ENCODE results near the gene HOXB2. TPM values are rescaled to one million over a fixed set of nuclear protein-coding genes. Genes with fewer than 3 reads are reported as not detected.

HOXB2 gene
- total and polyA plus RNA-seq, 9 of the 15 experiments (the other 6 are each of a cell fraction or from before 2014, with no cell fraction given) = 2.1 to 97.7 (median 21.2) TPM

DNA sequence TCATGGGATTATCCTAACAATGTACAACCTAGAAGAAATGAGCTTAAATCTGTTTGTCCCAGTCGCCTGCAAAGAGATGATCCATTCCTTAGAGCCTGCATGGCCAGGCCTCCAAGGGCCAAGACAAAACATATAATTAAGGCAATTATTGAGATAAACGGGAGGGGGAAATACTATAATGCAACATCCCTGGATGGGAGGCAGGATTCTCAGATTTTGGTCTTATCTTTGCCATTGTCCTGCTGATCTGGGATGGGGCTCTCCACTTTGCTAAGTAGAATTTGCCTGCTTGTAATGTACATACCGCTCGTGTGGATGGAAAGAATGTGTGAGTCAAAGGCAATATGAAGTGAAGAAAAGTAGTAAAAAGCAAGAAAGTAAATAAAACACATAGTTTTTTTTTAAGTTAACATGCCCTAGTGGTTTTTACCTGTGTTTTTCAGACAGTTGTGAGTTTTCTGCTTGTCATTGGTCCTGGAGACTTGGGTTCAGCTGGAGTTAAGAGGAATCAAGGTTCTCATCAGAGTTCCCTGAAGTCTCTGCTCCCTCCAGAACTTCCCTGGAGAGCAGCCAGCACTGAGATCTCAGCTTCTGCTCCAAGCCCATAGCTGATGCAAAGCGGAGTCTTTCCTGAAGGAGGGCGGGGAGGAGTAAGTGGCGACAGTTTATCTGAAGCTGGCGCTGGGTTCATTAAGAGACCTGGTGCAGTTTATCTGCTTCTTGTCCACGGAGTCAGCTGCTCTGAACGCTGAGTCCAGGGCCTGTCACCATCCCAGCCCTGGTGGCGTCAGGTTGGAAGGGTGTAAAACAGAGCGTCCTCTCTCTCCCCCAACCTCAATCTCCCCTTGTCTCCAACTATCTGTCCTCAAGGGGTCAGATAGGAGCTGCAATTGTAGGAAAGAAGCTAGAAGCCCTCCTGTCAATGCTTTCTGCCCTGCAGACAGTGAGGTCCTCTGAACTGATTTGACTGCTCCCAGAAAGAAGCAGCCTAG is 44.2 kb downstream of the HOXB2 start (continued):
- TF ChIP-seq, protein P1, sequence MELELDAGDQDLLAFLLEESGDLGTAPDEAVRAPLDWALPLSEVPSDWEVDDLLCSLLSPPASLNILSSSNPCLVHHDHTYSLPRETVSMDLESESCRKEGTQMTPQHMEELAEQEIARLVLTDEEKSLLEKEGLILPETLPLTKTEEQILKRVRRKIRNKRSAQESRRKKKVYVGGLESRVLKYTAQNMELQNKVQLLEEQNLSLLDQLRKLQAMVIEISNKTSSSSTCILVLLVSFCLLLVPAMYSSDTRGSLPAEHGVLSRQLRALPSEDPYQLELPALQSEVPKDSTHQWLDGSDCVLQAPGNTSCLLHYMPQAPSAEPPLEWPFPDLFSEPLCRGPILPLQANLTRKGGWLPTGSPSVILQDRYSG (tag; conservative IDR thresholded peaks at IDR 0.05; ENCODE audit: low read depth) = no peak
- TF ChIP-seq GTF2A2 (tag; IDR thresholded peaks at IDR 0.05) (no peak), KAT7 (CRISPR knock-in tag; IDR thresholded peaks at IDR 0.05; ENCODE audit: borderline replicate concordance) (no peak), RFX5 (IDR thresholded peaks at IDR 0.05; ENCODE audit: low read depth, low read length) (no peak), ZBTB9 (CRISPR knock-in tag; IDR thresholded peaks at IDR 0.05) (no peak), SNIP1 (IDR thresholded peaks at IDR 0.05; ENCODE audit: low read depth) (no peak), CBX2 (IDR thresholded peaks at IDR 0.05; ENCODE audit: insufficient read depth, low read length, poor library complexity, severe bottlenecking) (no peak), KLF6 (CRISPR knock-in tag; IDR thresholded peaks at IDR 0.05; ENCODE audit: borderline replicate concordance) (no peak), ZKSCAN1 (IDR thresholded peaks at IDR 0.05; ENCODE audit: low read depth, low read length) (no peak), NR3C1 (CRISPR knock-in tag; IDR thresholded peaks at IDR 0.05) (no peak), ZNF445 (CRISPR knock-in tag; IDR thresholded peaks at IDR 0.05; ENCODE audit: low read depth) (no peak)
- TF ChIP-seq, protein P2, sequence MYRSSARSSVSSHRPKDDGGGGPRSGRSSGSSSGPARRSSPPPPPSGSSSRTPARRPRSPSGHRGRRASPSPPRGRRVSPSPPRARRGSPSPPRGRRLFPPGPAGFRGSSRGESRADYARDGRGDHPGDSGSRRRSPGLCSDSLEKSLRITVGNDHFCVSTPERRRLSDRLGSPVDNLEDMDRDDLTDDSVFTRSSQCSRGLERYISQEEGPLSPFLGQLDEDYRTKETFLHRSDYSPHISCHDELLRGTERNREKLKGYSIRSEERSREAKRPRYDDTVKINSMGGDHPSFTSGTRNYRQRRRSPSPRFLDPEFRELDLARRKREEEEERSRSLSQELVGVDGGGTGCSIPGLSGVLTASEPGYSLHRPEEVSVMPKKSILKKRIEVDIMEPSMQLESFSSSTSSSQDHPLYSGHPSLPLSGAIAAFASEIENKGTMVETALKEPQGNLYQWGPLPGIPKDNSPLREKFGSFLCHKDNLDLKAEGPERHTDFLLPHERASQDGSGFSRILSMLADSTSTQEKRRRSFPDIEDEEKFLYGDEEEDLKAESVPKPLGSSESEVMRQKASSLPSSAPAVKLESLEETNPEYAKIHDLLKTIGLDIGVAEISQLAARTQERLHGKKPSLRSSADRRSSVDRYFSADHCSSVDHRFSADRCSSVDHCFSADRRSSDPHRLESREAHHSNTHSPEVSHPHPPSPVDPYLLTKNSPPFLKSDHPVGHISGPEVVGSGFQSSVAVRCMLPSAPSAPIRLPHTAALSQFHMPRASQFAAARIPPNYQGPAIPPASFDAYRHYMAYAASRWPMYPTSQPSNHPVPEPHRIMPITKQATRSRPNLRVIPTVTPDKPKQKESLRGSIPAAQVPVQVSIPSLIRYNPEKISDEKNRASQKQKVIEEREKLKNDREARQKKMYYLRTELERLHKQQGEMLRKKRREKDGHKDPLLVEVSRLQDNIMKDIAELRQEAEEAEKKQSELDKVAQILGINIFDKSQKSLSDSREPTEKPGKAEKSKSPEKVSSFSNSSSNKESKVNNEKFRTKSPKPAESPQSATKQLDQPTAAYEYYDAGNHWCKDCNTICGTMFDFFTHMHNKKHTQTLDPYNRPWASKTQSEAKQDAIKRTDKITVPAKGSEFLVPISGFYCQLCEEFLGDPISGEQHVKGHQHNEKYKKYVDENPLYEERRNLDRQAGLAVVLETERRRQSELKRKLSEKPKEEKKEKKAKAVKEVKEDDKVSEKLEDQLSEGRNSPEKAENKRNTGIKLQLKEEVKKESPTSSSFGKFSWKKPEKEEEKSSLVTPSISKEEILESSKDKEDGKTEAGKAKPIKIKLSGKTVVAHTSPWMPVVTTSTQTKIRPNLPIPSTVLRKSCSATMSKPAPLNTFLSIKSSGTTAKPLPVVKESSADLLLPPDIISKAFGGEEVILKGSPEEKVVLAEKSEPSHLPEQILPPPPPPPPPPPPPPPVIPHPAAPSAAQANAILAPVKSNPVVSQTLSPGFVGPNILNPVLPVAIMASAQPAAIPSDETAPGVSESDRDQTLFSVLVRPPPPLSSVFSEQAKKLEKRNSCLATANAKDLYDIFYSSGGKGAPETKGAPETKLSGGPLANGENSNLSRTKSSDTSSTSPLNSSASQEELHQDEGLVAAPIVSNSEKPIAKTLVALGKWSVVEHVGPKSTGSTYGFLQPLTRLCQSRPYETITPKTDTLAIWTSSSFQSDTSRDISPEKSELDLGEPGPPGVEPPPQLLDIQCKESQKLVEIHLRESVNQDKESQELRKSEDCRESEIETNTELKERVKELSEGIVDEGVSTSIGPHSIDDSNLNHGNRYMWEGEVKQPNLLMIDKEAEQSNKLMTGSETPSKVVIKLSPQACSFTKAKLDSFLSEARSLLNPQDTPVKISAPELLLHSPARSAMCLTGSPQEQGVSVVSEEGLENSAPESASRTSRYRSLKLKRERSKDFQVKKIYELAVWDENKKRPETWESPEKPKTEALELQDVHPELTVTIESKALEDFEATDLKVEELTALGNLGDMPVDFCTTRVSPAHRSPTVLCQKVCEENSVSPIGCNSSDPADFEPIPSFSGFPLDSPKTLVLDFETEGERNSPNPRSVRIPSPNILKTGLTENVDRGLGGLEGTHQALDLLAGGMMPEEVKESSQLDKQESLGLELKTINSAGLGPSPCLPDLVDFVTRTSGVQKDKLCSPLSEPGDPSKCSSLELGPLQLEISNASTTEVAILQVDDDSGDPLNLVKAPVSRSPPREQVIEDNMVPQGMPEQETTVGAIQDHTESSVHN (IDR thresholded peaks at IDR 0.05; ENCODE audit: borderline replicate concordance in 1 of 2, low read depth in 1 of 2) = 0 out of 4 replicates have a peak, but pooled peaks of 1 of the 2 experiments have one; percentile 18
- TF ChIP-seq, protein P3, sequence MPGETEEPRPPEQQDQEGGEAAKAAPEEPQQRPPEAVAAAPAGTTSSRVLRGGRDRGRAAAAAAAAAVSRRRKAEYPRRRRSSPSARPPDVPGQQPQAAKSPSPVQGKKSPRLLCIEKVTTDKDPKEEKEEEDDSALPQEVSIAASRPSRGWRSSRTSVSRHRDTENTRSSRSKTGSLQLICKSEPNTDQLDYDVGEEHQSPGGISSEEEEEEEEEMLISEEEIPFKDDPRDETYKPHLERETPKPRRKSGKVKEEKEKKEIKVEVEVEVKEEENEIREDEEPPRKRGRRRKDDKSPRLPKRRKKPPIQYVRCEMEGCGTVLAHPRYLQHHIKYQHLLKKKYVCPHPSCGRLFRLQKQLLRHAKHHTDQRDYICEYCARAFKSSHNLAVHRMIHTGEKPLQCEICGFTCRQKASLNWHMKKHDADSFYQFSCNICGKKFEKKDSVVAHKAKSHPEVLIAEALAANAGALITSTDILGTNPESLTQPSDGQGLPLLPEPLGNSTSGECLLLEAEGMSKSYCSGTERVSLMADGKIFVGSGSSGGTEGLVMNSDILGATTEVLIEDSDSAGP (CRISPR knock-in tag; IDR thresholded peaks at IDR 0.05) = no peak
